Panc1 (cell line): Measurements from ENCODE around the gene BPIFA3. TPM values are rescaled to one million over a fixed set of nuclear protein-coding genes. Genes with fewer than 3 reads are reported as not detected.

Source experiments
- ATAC-seq: fragments of 200-7000 bp; cut with Tn5 transposase; 2 replicates; pipeline ENCODE4 v1.9.1; 2020; ENCODE audit warnings: mild to moderate bottlenecking, moderate library complexity
- BruUV-seq: library from RNA; stranded (reverse); fragments of 400-500 nt; replicated peaks from 2 replicates; lab custom pipeline; 2021; lab: Mats Ljungman, UMichigan
- CTCF ChIA-PET: fragments of 300-600 bp; sonication (Branson Sonifier 250); formaldehyde crosslinking; loops from one replicate; lab custom pipeline; 2022; ENCODE audit warnings: antibody characterized with exemption; lab: Charles Lee
- POLR2A ChIA-PET: fragments of 300-600 bp; sonication (Branson Sonifier 250); formaldehyde crosslinking; loops from one replicate; lab custom pipeline; 2022; ENCODE audit warnings: antibody characterized with exemption; lab: Charles Lee
- DNase-seq: peaks from one replicate; pipeline ENCODE4 v3.0.0-alpha.2; 2010; ENCODE audit warnings: low read depth, low spot score
- H3K27ac ChIP-seq: 2 replicates; pipeline ENCODE4 v1.5.1; 2011; ENCODE audit warnings: mild to moderate bottlenecking, low read length, inconsistent platforms
- H3K27me3 ChIP-seq: fragments of 200-500 bp; sonication (Bioruptor generic); 2 replicates; pipeline ENCODE4 v1.6.0; 2014; ENCODE audit warnings: low read length, inconsistent platforms; ENCODE audit not compliant: control insufficient read depth, insufficient read depth
- H3K36me3 ChIP-seq: fragments of 200-500 bp; sonication (Bioruptor generic); 2 replicates; pipeline ENCODE4 v1.5.1; 2014; ENCODE audit warnings: inconsistent platforms, mild to moderate bottlenecking, low read length, moderate library complexity; ENCODE audit not compliant: control insufficient read depth, insufficient read depth
- H3K4me1 ChIP-seq: 2 replicates; pipeline ENCODE4 v1.5.1; 2011; ENCODE audit warnings: inconsistent platforms, mild to moderate bottlenecking, low read length, moderate library complexity; ENCODE audit not compliant: control insufficient read depth, insufficient read depth
- H3K4me3 ChIP-seq, 2 experiments: 2 replicates each; pipeline ENCODE4 v1.5.1; 2011 to 2012; ENCODE audit warnings: low read depth in 2 of 2, low read length in 2 of 2, mild to moderate bottlenecking in 2 of 2, inconsistent platforms in 1 of 2, moderate library complexity in 1 of 2
- H3K9me3 ChIP-seq: fragments of 200-500 bp; sonication (Bioruptor generic); 2 replicates; pipeline ENCODE4 v1.5.1; 2014; ENCODE audit warnings: low read depth, mild to moderate bottlenecking, inconsistent platforms, low read length, moderate library complexity; ENCODE audit not compliant: control insufficient read depth, insufficient read depth
- CTCF ChIP-seq: fragments of 450-650 bp; IDR thresholded peaks from 2 replicates; pipeline ENCODE4 v1.5.1; 2017; ENCODE audit warnings: mild to moderate bottlenecking
- POLR2AphosphoS5 ChIP-seq: IDR thresholded peaks from 2 replicates; pipeline ENCODE4 v1.6.1; 2012; ENCODE audit warnings: mild to moderate bottlenecking, low read depth, low read length, moderate library complexity
- REST ChIP-seq, 2 experiments: IDR thresholded peaks; 2 replicates each; pipeline ENCODE4 v1.6.1; 2011 to 2012; ENCODE audit warnings: low read depth in 2 of 2, control low read depth in 1 of 2, low read length in 1 of 2, mild to moderate bottlenecking in 1 of 2, moderate library complexity in 1 of 2; ENCODE audit not compliant: insufficient read depth in 1 of 2
- SIN3A ChIP-seq: IDR thresholded peaks from 2 replicates; pipeline ENCODE4 v1.6.1; 2012; ENCODE audit warnings: low read depth, mild to moderate bottlenecking, low read length, moderate library complexity, borderline replicate concordance; ENCODE audit not compliant: insufficient read depth
- TCF7L2 ChIP-seq: IDR thresholded peaks from 2 replicates; pipeline ENCODE4 v1.6.1; 2011; ENCODE audit warnings: mild to moderate bottlenecking, low read depth, low read length, inconsistent platforms
- in situ Hi-C: cut with HindIII; loops from 2 replicates; pipeline ENCODE4 v1.10.0; 2016; ENCODE audit warnings: low sequenced_read_pairs, low pct_unique_long_range_greater_than_20kb
- intact Hi-C: fragments of 100-400 bp; cut with micrococcal nuclease; formaldehyde crosslinking; loops from one replicate; pipeline ENCODE4 v1.10.0; 2022; ENCODE audit not compliant: unreplicated experiment
- total RNA-seq: library from RNA; stranded (reverse); gene quantifications from one replicate; pipeline ENCODE4 v1.2.1, GENCODE V29; 2021; ENCODE audit not compliant: unreplicated experiment

Gene BPIFA3
- total RNA-seq, 1 experiment from 2014 or later, result not detected

- no peaks in the 10 kb centered on the region for H3K4me1 ChIP-seq
- DNase-seq, result no peak
- no peak overlapping the region for H3K27ac ChIP-seq
- no peak overlapping the region for H3K4me3 ChIP-seq
- H3K36me3 ChIP-seq, result no peaks in the 10 kb centered on the region
- BruUV-seq, result no TSS peak
- in situ Hi-C loops, result no loop called here
- no peak for ATAC-seq
- no peaks in the 10 kb centered on the region for H3K9me3 ChIP-seq
- H3K27me3 ChIP-seq, result peaks cover 11% of the 10 kb centered on the region
- ChIA-PET POLR2A (no interaction called here), CTCF (no interaction called here)
- intact Hi-C loops, result no loop called here
- no peak for TF ChIP-seq POLR2AphosphoS5
- TF ChIP-seq TCF7L2, result no peak
- no peak for TF ChIP-seq CTCF
- TF ChIP-seq REST (IDR thresholded peaks at IDR 0.05; ENCODE audit: insufficient read depth in 1 of 2, low read depth in 2 of 2, low read length in 1 of 2), result no peak
- no peak for TF ChIP-seq SIN3A
Measured at GRCh38 chr20:33239979-33240736, 23.0 kb downstream of the BPIFA3 start.

- H3K27ac ChIP-seq, result no peak overlapping the region
- in situ Hi-C loops (no loop called here), intact Hi-C loops (no loop called here)
- no TSS peak for BruUV-seq
- H3K4me3 ChIP-seq, result no peak overlapping the region
- no peaks in the 10 kb centered on the region for H3K36me3 ChIP-seq
- no peak for TF ChIP-seq POLR2AphosphoS5
- TF ChIP-seq TCF7L2, result no peak
- no peak for TF ChIP-seq REST (IDR thresholded peaks at IDR 0.05; ENCODE audit: insufficient read depth in 1 of 2, low read depth in 2 of 2, low read length in 1 of 2)
- no peak for TF ChIP-seq SIN3A
- no peak for TF ChIP-seq CTCF
- DNase-seq (no peak), ATAC-seq (no peak)
- ChIA-PET CTCF (no interaction called here), POLR2A (no interaction called here)
- H3K4me1 ChIP-seq, result no peaks in the 10 kb centered on the region
- H3K27me3 ChIP-seq, result peaks cover 7% of the 10 kb centered on the region
- H3K9me3 ChIP-seq, result no peaks in the 10 kb centered on the region
Measured at GRCh38 chr20:33240923-33241322, 23.8 kb downstream of the BPIFA3 start.
